Stimulated activated naive CD4-positive, alpha-beta T cell treated with Interleukin-2 at 50 U/mL for 16 hours (primary cell): Measurements from ENCODE around the gene FCAMR.
A peak's percentile ranks its signal among the peaks of the same experiment; 100 is the strongest.

ENCODE experiments used
- DNase-seq: peaks from one replicate; lab custom pipeline; 2025; lab: John Stamatoyannopoulos, UW

Gene FCAMR

DNA sequence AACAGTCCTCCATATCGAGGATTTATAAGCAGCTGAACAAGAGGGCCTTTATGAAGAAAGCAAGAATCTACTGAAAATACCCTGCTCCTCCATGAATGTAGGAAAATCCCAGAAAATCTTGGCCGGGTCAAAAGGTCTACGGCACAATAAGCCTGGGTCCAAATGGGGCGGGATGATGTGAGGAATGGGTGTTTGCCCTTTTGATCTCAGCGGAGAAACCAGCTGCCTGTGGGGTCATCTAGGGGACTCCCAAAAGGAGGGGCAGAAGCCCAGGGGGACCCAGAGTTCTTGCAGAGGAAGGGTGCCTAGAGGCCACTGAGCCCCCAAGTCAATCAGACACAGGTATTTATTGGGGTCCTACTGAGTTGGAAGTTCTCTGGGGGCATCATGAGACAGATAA, 12.6 kb downstream of the FCAMR start:
- no peak for DNase-seq

DNA sequence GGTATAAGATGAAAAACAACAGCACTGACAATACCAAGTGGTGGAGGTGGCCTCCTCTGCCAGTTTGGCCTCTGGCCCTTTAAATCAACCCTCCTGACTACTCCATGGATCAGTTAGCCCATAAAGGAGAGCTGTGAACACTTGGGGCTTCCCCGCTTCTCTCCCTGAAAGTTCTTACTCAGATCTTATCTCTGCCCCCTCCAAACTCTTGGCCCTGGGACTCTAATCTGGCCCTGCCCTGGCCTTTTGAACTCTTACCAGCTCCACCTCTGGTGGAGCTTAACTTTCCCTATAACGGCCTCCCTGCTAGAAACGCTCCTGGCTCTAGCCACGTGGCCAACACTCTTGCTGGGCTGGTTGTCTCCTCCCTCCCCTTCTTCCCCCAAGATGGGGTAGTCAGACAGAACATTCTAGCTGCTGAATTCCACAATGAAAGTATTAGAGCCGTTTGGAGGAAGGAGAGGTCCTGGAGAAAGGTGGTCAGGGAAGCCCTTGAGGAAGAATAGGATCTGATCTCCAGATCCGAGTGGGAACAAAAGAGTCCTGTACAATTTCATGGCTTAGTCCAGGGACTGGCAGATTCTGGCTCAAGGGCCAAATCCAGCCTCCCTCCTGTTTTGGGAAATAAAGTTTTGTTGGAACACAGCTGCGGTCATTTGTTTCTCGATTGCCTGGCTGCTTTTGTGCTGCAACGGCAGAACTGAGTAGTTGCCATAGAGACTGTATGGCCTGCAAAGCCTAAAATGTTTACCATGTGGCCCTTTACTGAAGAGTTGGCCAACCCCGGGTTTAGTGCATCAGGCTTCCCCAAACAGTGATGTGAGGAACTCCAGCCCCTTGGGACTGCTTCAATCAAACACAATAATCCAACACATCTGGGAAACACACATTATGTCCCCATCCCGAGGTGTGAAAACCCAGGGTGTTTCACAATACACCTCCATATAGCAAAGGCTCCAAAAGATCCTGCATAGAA, 14.5 kb downstream of the FCAMR start:
- no peak for DNase-seq

DNA sequence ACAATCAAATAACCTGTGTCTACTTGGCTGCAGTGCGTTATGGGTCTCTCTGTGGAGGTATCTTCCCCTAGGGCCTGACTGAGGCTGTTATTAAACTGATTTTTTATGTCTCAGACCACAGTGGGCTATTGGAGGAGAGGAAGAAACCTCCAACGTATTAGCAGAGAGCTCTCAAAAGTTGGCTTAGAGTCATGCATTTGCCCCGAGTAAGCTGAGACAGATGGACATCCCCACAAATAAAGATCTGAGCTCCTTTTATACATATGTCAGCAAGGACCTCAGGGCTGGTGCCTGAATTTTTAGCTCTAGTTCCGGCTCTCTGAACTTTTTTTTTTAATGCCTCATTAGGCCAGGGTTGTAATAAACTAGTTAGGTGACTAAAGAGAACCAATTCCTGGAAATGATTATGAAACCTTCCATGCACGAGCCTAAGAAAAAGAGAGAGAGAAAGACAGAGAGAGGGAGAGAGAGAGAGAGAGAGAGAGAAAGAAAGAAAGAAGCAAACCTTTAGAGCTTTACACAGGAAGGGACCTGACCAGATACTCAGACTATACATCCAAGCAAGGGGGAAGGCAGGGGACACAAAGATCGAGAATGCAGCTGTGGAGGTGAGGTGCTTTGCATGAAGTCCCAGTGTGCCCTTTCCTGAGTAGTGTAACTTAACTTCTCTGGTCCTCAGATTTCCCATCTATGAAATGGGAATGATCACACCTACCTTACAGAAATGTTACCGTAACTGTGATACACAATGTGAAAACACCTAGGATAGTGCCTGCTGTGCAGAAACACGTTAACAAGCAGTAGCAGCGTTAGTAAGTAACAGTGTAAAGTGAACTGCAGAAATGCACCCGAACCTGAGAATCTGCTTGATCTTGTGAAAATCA, 15.6 kb downstream of the FCAMR start:
- no peak for DNase-seq

DNA sequence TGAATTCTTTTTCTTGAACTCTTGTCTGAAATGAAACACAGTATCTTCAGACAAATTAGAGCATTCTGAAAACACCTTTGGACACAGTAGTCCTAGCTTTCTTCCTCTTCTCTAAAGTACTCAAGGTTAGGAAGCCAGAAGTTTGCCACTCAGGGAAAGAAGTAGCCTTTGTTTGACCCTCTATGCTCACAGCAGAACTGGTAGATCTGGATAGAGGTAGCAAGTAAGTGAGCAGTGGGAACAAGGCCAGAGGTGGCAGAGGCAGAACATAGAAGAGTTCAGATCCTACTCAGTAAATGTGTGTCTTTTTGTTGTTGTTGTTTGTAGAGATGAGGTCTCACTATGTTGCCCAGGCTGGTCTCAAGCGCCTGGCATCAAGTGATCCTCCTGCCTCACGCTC, 16.6 kb downstream of the FCAMR start:
- DNase-seq = no peak

DNA sequence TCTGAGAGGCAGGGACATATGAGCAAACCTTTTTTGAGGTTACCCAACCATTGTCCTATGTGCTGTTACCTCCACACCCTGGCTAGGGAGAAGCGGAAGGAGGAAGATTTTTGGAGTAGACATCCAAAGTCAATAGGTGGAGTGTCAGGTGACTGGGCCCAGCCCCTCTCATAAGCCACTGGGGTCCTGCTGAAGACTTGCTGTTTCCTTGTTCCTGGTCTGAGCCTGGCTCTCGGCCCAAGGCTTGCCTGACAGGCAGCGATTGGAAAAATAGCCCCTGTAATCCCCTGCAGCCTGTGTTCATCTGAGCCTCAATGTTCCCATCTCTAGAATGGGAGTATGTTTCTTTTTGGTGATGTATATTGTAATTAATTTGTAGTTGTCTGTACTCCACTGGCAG, 17.1 kb downstream of the FCAMR start:
- DNase-seq = no peak

- DNase-seq = no peak
Observed at GRCh38 chr1:206952171-206952570, 18.1 kb downstream of the FCAMR start.

DNA sequence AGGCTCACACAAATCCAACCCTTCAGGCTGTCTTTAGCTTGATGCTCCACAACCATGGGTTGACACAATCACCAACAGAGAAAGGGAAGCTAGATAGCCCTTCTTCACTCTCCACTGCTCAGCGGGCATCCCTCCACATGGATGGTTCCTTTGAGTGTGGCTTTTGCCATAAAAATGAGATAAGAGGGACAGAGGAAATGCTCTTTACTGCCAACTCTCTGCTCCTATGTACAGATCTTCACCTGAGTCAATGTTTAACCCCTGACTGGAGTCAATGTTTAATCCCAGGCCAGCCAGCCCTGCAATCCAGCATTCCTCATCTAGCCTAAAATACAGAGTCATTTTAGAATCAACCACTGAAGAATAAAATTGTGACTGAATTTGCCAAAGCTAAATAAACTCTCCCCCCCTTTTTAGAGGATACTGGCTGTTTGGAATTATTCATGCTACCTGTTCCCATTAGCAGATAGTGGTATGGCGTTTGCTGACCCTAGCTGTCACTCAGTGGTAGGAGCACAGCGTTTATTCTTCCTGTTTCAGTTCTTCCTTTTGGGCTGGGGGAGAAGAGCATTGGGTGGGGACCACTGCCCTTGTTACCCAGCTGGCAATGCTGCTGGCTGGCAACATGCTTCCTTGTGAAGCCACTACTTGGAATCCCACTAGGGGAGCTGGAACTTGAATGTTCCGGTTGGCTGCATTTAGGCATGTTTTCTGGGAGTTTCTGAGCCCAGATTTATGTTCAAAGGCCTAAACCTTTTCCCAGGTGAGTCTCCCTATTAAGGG, 18.8 kb downstream of the FCAMR start:
- DNase-seq = no peak

GRCh38 chr1:206949641-206950040, 20.6 kb downstream of the FCAMR start:
- DNase-seq = no peak

DNA sequence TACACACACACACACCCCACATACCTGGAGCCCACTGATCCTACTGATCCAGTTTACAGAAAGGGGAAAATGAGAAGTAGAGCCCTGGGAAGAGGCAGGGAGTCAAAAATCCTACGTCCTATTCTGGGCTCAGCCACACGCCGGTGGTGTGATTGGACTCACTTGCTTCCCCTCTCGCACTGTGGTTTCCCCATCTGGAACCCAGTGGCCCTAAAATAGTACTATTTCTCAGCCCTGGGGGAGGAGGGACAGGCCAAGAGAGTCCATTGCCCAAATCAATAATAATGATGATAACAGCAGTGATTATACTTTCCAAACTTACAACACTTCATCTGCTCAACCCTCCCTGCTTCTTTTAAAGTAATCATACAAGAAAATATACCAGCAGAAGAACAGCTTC, 21.1 kb downstream of the FCAMR start:
- no peak for DNase-seq

GRCh38 chr1:206947255-206947654, 23.0 kb downstream of the FCAMR start:
- no peak for DNase-seq

- no peak for DNase-seq
Observed at GRCh38 chr1:206946261-206946660, 24.0 kb downstream of the FCAMR start, which contains the start of gene PIGR. PIGR (minus strand) TSS chr1:206946466; CDS start chr1:206940531, 5,935 bp downstream.

DNA sequence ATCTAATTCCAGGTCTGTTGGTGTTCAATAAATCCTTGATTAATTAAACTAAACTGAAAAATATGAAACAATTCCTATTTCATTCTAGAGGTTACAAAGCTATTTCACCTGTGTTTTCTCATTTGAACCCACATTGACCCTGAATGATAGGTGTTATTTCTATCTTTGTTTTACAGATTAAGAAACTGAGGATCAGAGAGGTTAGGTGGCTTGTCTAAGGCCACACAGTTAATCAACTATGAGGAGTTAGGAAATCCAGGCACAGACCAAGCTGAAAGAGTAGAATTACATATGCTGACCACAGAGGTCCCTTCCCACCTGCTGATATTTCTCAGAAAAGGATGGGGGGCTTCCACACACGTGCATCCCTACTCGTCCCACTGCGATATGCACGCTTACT, 24.5 kb downstream of the FCAMR start:
- no peak for DNase-seq

DNA sequence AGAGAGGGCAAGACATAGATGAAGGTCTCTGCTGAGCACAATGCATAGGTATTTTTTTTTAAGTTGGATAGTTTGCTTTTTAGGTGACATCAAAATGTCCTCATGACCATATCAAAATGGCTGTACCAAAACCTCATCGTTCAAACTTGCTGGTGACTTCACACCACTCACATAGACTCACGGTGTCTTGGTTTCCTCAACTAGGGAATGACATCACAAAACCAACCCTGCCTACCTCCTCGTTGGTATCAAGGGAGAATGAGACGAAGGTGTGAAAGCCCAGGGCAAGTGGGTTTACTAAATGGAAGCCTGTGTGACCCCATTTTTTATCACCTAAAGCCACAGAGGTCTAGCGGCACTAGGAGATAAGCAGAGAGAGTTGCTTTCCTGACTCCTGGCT, 25.6 kb downstream of the FCAMR start:
- no peak for DNase-seq

GRCh38 chr1:206941766-206942418, 28.4 kb downstream of the FCAMR start:
- DNase-seq = no peak

DNA sequence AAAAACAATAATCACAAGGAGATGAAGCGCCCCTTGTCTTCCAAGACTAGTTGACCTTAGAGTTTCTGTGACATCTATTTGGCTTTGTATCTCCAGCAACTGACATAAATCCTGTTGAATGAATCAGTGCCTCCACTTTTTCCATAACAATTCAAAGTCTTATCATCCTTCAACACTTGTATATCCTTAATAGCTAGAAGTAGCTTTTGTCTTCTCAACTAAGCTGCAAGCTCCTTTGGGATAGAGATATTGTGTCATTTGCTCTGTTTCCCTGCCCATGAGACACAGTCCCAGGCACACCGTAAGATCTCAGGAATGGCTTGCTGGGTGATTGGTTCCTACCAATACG, 29.7 kb downstream of the FCAMR start:
- DNase-seq = no peak

- no peak for DNase-seq
Observed at GRCh38 chr1:206939841-206940587, 30.2 kb downstream of the FCAMR start.

- no peak for DNase-seq
Observed at GRCh38 chr1:206939131-206939530, 31.1 kb downstream of the FCAMR start.

DNA sequence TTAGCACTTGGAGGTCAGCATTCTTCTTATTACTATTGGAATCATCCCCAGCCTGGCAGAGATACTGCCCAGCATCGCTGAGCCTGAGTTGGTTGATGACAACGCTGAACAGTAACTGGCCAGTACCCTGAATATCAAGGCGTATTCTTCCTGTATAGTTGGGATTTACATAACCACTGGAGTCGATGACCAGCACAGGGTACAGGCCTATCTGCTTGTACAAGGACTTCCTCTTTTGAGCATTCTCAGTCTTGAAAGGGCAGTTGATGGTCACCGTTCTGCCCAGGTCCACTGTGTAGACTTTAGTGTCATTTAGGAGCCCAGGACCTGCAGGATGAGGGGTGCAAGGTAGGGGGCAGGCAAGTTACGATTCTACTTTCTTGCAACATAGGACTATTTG, 32.8 kb downstream of the FCAMR start:
- DNase-seq = no peak

DNA sequence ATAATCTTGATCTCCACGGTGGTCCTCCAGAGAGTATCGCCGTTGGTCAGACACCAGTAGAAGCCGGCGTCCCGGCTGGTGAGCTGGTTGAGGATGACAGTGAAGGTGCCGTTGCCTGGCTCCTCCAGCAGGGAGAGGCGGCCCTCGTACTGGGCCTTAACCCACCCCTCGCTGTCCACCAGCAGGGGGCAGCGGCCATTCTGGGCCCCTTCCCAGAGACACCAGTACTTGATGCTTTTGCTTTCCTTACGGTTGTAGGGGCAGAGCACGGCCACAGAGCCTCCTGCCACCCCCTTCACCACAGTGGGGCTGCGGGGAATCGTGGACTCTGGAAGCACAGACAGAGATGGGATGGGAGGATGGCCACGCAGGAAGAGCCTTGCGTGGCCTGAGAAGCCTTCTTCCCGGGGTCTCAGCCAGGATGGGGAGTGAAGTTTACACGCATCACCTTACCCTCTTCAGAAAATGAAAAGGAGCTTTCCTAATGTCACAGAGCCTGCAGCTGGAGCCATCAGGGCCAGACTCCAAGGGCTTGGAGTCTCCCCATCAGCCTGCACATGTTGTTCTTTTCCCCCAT, 34.7 kb downstream of the FCAMR start:
- peak; percentile 14 for DNase-seq

GRCh38 chr1:206933333-206933945, 36.8 kb downstream of the FCAMR start:
- peak; percentile 66 for DNase-seq
